ENCODE measurements around the gene AKAP6.
"Not testable (repeated sequence)": the region's sequence is repeated elsewhere in the genome, so short reads cannot be mapped to it uniquely, and the experiment has no call there.

AKAP6 gene

GRCh38 chr14:32453857-32454810 is 125.0 kb downstream of the AKAP6 start:
- 94% methylated on average over 9 of the region's 9 CpGs for WGBS
- no peak overlapping the region for H3K4me3 ChIP-seq (ENCODE audit: low read length)
- no peak overlapping the region for H3K9ac ChIP-seq (ENCODE audit: low read depth, low read length)
- no peak overlapping the region for H3K27ac ChIP-seq (ENCODE audit: low read depth, low read length)
- no peaks in the 10 kb centered on the region for H3K4me1 ChIP-seq (ENCODE audit: insufficient read depth, low read length)
- H3K36me3 ChIP-seq (ENCODE audit: insufficient read depth, low read length): no peaks in the 10 kb centered on the region
- H3K27me3 ChIP-seq (ENCODE audit: insufficient read depth, low read length): no peaks in the 10 kb centered on the region
- no peaks in the 10 kb centered on the region for H3K9me3 ChIP-seq (ENCODE audit: insufficient read depth, low read depth, low read length)

DNA sequence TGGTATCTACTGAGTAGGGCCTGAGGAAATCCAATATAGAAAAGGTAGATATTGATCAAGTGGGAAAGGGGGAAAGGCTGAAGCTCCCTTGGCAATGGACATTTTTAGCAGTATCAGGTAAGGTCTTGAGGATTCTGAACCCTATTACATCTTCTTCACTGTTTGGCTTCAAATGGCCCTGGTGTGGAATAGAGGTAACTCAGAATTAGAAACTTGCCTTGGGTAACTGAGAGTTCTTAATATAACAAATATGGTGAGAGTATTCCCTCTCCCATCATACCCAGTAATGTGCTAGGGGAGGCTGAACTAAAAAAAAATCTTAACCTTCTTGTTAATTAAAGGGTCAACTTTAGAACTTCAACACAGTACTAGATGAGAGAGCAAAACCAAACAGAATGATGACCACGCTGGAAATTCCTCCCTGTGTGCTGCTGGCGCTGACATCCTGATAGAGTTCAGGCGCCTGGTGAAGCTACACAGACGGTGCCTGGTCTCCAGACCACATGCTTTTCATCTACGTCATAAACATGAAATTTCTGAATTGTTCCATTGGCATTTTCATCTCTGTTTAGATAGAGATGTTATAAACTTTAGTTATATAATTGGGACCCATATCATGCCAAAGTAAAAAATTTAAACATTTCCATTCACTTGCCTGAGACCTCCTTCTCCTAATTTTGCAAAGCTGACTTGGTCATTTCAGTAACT is 128.3 kb downstream of the AKAP6 start:
- no peaks in the 10 kb centered on the region for H3K27me3 ChIP-seq (ENCODE audit: insufficient read depth, low read length)
- no peak overlapping the region for H3K9ac ChIP-seq (ENCODE audit: low read depth, low read length)
- 90% methylated on average over 5 of the region's 5 CpGs for WGBS
- no peaks in the 10 kb centered on the region for H3K4me1 ChIP-seq (ENCODE audit: insufficient read depth, low read length)
- no peaks in the 10 kb centered on the region for H3K36me3 ChIP-seq (ENCODE audit: insufficient read depth, low read length)
- H3K9me3 ChIP-seq (ENCODE audit: insufficient read depth, low read depth, low read length): no peaks in the 10 kb centered on the region
- no peak overlapping the region for H3K4me3 ChIP-seq (ENCODE audit: low read length)
- no peak overlapping the region for H3K27ac ChIP-seq (ENCODE audit: low read depth, low read length)

GRCh38 chr14:32458720-32459119 is 129.6 kb downstream of the AKAP6 start:
- Histone ChIP-seq H3K4me3 (ENCODE audit: low read length) (no peak overlapping the region), H3K9me3 (ENCODE audit: insufficient read depth, low read depth, low read length) (no peaks in the 10 kb centered on the region), H3K36me3 (ENCODE audit: insufficient read depth, low read length) (no peaks in the 10 kb centered on the region), H3K27ac (ENCODE audit: low read depth, low read length) (no peak overlapping the region), H3K27me3 (ENCODE audit: insufficient read depth, low read length) (no peaks in the 10 kb centered on the region), H3K9ac (ENCODE audit: low read depth, low read length) (no peak overlapping the region), H3K4me1 (ENCODE audit: insufficient read depth, low read length) (no peaks in the 10 kb centered on the region)
- 92% methylated on average over 1 of the region's 3 CpGs for WGBS

GRCh38 chr14:32460267-32460666 is 131.2 kb downstream of the AKAP6 start:
- Histone ChIP-seq H3K4me1 (ENCODE audit: insufficient read depth, low read length) (no peaks in the 10 kb centered on the region), H3K9ac (ENCODE audit: low read depth, low read length) (no peak overlapping the region), H3K9me3 (ENCODE audit: insufficient read depth, low read depth, low read length) (no peaks in the 10 kb centered on the region), H3K27ac (ENCODE audit: low read depth, low read length) (no peak overlapping the region), H3K36me3 (ENCODE audit: insufficient read depth, low read length) (no peaks in the 10 kb centered on the region), H3K4me3 (ENCODE audit: low read length) (no peak overlapping the region), H3K27me3 (ENCODE audit: insufficient read depth, low read length) (no peaks in the 10 kb centered on the region)
- WGBS: 95% methylated on average over 4 of the region's 4 CpGs

- not testable (repeated sequence) for H3K27me3 ChIP-seq (ENCODE audit: insufficient read depth, low read length); H3K27ac ChIP-seq (ENCODE audit: low read depth, low read length)
- 89% methylated on average over 2 of the region's 4 CpGs for WGBS
Observed at GRCh38 chr14:32462553-32462952, 133.5 kb downstream of the AKAP6 start.

GRCh38 chr14:32468955-32469354 is 139.9 kb downstream of the AKAP6 start:
- WGBS: 68% methylated on average over 2 of the region's 2 CpGs
- Histone ChIP-seq H3K27me3 (ENCODE audit: insufficient read depth, low read length) (no peaks in the 10 kb centered on the region), H3K9me3 (ENCODE audit: insufficient read depth, low read depth, low read length) (no peaks in the 10 kb centered on the region), H3K4me3 (ENCODE audit: low read length) (no peak overlapping the region), H3K4me1 (ENCODE audit: insufficient read depth, low read length) (peaks cover 21% of the 10 kb centered on the region), H3K27ac (ENCODE audit: low read depth, low read length) (no peak overlapping the region), H3K9ac (ENCODE audit: low read depth, low read length) (no peak overlapping the region), H3K36me3 (ENCODE audit: insufficient read depth, low read length) (no peaks in the 10 kb centered on the region)

More at GRCh38 chr14:32462553-32462952, 133.5 kb downstream of the AKAP6 start:
- H3K4me3 ChIP-seq (ENCODE audit: low read length); H3K4me1 ChIP-seq (ENCODE audit: insufficient read depth, low read length); H3K9ac ChIP-seq (ENCODE audit: low read depth, low read length); H3K36me3 ChIP-seq (ENCODE audit: insufficient read depth, low read length); H3K9me3 ChIP-seq (ENCODE audit: insufficient read depth, low read depth, low read length): not testable (repeated sequence)

DNA sequence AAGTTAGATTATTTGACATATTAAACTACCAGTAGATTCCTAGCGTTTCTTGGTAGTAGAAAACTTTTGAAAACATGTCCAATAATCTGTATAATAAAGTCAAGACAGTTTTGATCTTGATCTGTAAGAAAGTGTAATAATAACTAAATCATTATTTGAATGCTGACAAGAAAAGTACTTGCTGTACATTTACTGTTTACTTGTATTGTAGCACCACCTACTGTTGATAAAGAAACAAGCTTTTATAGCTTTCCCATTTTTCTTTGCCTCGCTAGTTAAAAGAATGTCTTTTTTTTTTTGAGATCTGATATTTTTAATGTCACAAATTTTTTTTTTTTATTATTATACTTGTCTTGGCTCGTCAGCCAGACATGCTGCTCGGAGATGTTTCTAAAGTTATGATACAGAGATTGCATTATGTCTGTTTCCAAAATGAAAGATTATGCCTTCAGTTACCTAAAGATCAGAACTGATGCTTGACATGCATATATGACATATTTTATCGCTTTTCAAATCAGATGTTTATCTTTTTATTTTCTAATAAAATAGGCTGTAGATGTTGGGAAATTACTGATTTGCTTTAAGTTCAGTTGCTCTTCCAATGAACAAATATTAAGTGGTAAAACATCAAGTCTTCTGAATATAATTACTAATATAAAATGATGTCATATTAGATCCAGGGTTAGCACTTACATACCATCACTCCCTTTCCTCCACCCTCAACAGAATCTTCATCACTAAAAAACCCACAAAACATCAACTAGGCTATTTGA is 140.5 kb downstream of the AKAP6 start:
- H3K27me3 ChIP-seq (ENCODE audit: insufficient read depth, low read length): no peaks in the 10 kb centered on the region
- no peak overlapping the region for H3K27ac ChIP-seq (ENCODE audit: low read depth, low read length)
- 35% methylated on average over 2 of the region's 5 CpGs for WGBS
- peaks cover 21% of the 10 kb centered on the region for H3K4me1 ChIP-seq (ENCODE audit: insufficient read depth, low read length)
- H3K9ac ChIP-seq (ENCODE audit: low read depth, low read length): no peak overlapping the region
- no peak overlapping the region for H3K4me3 ChIP-seq (ENCODE audit: low read length)
- H3K36me3 ChIP-seq (ENCODE audit: insufficient read depth, low read length): no peaks in the 10 kb centered on the region
- H3K9me3 ChIP-seq (ENCODE audit: insufficient read depth, low read depth, low read length): no peaks in the 10 kb centered on the region

DNA sequence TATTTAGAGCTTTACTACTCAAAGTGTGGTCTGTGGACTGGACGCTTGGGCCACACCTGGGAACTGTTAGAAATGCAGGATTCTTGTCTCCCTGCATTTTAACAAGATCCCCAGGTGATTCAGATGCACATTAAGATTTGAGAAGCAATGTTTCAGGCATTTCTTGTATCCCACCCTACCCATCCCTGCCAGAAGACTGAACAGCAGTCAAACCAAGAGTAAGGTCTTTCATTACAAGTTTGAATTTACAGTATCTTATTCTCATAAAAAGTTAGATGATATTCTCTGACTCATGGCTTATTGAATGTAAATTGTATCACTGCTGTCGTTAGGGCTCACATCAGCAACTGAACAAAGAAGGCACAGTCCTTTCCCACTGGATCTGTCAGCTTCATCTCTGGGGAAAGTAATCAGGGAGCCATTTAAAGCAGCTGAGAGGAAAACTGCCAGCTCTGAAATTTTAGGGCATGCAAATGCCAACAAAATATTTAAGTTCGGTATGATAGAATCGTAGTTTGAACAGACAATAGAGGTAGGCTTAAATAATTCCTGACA is 141.1 kb downstream of the AKAP6 start:
- WGBS: 87% methylated on average over 4 of the region's 4 CpGs
- Histone ChIP-seq H3K4me1 (ENCODE audit: insufficient read depth, low read length) (peaks cover 21% of the 10 kb centered on the region), H3K27ac (ENCODE audit: low read depth, low read length) (no peak overlapping the region), H3K9ac (ENCODE audit: low read depth, low read length) (no peak overlapping the region), H3K27me3 (ENCODE audit: insufficient read depth, low read length) (no peaks in the 10 kb centered on the region), H3K9me3 (ENCODE audit: insufficient read depth, low read depth, low read length) (no peaks in the 10 kb centered on the region), H3K4me3 (ENCODE audit: low read length) (no peak overlapping the region), H3K36me3 (ENCODE audit: insufficient read depth, low read length) (no peaks in the 10 kb centered on the region)

DNA sequence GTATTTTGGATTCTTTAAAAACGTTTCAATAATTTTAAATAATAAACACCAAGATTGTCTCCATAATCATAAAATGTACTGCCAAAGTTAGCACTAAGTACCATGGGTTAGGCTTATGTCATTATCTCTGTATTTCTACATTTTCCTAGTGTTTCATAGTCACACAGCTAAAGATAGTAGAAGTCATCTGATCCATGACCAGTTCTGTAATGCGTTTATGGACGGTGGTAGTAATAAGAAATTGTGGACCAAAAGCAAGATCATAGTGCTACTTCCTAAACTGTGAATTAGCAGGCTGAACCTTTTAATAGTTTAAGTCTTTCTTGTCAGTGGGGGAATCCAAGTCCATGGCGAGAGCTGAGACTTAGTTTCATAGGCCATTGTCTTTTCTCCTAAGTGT is 142.1 kb downstream of the AKAP6 start:
- Histone ChIP-seq H3K4me1 (ENCODE audit: insufficient read depth, low read length) (peaks cover 21% of the 10 kb centered on the region), H3K9me3 (ENCODE audit: insufficient read depth, low read depth, low read length) (no peaks in the 10 kb centered on the region), H3K9ac (ENCODE audit: low read depth, low read length) (no peak overlapping the region), H3K27me3 (ENCODE audit: insufficient read depth, low read length) (no peaks in the 10 kb centered on the region), H3K4me3 (ENCODE audit: low read length) (no peak overlapping the region), H3K27ac (ENCODE audit: low read depth, low read length) (no peak overlapping the region), H3K36me3 (ENCODE audit: insufficient read depth, low read length) (no peaks in the 10 kb centered on the region)
- WGBS: 98% methylated on average over 4 of the region's 4 CpGs

- Histone ChIP-seq H3K36me3 (ENCODE audit: insufficient read depth, low read length) (no peaks in the 10 kb centered on the region), H3K4me1 (ENCODE audit: insufficient read depth, low read length) (peaks cover 21% of the 10 kb centered on the region), H3K27me3 (ENCODE audit: insufficient read depth, low read length) (no peaks in the 10 kb centered on the region), H3K27ac (ENCODE audit: low read depth, low read length) (no peak overlapping the region), H3K9me3 (ENCODE audit: insufficient read depth, low read depth, low read length) (no peaks in the 10 kb centered on the region), H3K9ac (ENCODE audit: low read depth, low read length) (no peak overlapping the region; the same call in 1 of the 2 replicates), H3K4me3 (ENCODE audit: low read length) (no peak overlapping the region)
- WGBS: 100% methylated on average over 1 of the region's 1 CpG
Observed at GRCh38 chr14:32472076-32472475, 143.0 kb downstream of the AKAP6 start.

All from HUES64 (cell line).